IPS-NIHi7 (cell line): ENCODE measurements around the gene TFAP2E.
"Not testable (repeated sequence)": the region's sequence is repeated elsewhere in the genome, so short reads cannot be mapped to it uniquely, and the experiment has no call there.

Source experiments
- DNase-seq: peaks from one replicate; pipeline ENCODE4 v3.0.0; 2012; ENCODE audit warnings: mixed read lengths; ENCODE audit errors: extremely low spot score

The TFAP2E gene

GRCh38 chr1:35574125-35574654 is 1.1 kb downstream of the TFAP2E start:
- DNase-seq: no peak

- DNase-seq: no peak
These were observed 1.7 kb downstream of the TFAP2E start for GRCh38 chr1:35574655-35575415.

GRCh38 chr1:35575416-35575958 is 2.4 kb downstream of the TFAP2E start:
- DNase-seq: no peak

DNA sequence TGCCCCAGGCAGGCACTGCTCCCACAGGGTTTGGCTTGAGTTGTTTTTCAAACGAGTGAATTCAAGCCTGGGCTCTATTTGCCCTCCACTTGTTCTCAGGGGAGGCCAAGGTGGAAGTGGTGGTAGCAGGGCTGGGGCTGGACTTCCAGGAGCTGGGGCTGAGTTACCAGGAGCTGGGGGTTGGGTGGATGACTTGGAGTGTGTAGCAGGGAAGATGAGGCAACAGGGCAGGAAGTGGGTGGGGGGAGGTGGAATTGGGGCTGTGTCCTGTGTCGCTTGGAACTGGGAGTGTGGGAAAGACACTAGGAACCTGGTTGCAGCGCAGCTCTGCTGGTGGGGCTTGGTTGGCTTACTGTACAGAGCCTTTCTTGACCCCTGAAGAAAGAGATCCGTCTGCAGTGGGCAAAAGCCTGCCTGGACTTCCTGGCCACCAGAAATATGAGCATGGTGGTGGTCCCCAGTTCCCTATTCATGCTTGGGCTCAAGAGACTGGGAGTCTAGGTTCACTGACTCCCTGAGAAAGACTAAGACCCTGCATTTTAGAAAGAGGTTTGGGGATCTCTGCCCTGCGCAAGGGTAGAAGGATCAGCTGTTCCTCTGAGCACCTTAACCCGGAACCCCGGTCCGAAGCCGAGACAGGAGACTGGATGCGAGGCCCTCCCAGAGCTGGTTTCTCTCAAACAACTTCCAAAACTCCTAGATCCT is 3.1 kb downstream of the TFAP2E start:
- no peak for DNase-seq

GRCh38 chr1:35576766-35577070 is 3.6 kb downstream of the TFAP2E start:
- not testable (repeated sequence) for DNase-seq

GRCh38 chr1:35577071-35577998 is 4.2 kb downstream of the TFAP2E start:
- DNase-seq: no peak

GRCh38 chr1:35580949-35581388 is 7.9 kb downstream of the TFAP2E start:
- DNase-seq: no peak

DNA sequence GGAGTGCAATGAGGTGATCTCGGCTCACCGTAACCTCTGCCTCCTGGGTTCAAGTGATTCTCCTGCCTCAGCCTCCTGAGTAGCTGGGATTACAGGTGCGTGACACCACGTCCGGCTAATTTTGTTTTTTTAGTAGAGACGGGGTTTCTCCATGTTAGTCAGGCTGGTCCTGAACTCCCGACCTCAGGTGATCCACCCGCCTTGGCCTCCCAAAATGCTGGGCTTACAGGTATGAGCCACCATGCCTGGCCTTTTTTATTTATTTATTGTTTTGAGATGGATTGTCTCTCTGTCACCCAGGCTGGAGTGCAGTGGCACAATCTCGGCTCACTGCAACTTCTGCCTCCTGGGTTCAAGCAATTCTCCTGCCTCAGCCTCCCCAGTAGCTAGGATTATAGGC is 8.5 kb downstream of the TFAP2E start:
- DNase-seq: not testable (repeated sequence)

GRCh38 chr1:35585281-35585680 is 12.2 kb downstream of the TFAP2E start:
- no peak for DNase-seq

DNA sequence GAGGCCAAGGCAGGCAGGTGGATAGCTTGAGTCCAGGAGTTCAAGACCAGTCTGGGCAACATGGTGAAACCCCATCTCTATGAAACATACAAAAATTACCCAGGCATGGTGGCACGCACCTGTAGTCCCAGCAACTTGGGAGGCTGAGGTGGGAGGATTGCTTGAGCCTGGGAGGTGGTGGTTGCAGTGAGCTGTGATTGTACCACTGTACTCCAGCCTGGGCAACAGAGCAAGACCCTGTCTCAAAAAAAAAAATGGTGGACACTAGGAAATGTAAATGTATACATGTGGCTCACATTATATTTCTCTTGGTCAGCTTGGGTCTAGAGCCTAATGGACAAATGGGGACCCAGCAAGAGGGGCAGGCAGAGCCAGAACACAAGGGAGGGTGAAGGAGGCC is 12.7 kb downstream of the TFAP2E start:
- not testable (repeated sequence) for DNase-seq

- no peak for DNase-seq
These were observed 13.7 kb downstream of the TFAP2E start for GRCh38 chr1:35586808-35587207.

DNA sequence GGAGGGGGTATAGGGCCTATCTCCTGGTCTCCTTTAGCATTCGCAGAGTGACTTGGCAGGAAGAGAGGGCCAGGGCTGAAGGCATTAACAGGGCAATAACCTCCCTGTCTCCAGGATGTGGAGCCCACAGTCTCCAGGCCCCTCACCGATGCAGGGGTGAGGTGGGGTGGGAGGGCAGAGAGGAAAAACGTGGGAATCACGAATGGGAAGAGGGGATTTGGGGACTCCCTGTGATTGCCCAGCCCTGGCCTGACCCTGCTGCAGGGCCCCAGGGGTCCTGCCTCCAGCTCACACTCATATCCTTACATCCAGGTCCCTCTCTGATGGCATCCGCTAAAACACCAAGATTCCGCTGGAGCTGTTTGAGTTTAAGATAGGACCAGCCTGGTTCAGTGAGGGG is 14.6 kb downstream of the TFAP2E start:
- no peak for DNase-seq

GRCh38 chr1:35588197-35588910 is 15.2 kb downstream of the TFAP2E start:
- DNase-seq: no peak

DNA sequence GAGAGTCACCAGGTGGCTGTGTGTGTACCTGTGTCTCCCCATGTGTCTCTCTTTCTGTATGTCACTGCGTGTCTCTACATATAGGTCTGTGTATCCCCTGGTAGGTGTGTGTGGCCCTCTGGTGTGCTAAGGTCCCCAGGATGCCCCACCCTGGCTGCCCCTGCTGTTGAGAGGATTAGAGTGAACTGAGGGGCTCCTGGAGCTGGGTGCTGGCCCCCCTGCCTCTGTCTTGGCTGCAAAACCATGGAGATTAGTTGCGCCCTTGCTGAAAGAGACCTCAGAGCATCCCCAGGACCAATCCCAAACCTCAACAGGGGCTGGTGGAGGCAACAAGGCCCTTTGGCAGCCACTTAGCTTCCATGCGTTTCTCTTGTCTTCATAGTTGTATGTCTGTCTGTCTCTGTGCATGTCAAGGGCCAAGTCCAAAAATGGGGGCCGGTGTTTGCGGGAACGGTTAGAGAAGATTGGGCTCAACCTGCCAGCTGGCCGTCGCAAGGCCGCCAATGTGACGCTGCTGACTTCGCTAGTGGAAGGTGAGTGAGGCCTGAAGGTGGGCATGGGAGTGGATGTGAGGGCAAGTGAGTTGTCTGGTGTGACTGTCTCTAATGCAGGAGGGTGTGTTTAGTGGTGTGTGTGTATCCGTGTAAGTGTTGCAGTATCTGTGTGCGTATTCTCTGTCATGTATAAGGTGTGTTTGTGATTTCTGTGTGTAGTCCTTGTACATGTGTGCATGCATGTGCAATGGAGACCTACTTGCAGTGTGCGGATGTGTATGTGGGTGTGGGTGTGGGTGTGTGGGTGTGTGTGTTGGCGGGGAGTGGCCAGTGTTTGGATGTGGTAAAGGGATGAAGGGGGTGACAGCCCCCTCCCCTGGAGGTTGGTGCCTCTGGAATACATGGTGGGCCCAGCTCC is 16.7 kb downstream of the TFAP2E start:
- no peak for DNase-seq

DNA sequence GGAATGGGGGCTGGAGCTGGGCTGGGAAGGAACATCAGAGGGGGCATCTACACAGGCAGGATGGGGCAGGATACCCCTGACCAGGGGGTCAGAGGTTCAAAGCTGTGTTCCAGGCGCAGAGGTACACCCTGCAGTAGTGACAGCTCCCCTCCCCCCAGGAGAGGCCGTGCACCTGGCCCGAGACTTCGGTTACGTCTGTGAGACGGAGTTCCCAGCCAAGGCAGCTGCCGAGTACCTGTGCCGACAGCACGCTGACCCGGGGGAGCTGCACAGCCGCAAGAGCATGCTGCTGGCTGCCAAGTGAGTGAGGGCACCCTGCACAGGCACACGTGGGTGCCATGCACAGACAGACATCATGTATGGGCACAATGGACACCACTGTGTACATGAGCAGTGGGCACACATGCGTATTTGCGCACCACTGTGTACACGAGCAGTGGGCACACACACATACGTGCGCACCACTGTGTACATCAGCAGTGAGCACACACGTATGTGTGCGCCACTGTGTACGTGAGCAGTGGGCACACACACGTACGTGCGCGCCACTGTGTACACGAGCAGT is 17.4 kb downstream of the TFAP2E start:
- DNase-seq: no peak

DNA sequence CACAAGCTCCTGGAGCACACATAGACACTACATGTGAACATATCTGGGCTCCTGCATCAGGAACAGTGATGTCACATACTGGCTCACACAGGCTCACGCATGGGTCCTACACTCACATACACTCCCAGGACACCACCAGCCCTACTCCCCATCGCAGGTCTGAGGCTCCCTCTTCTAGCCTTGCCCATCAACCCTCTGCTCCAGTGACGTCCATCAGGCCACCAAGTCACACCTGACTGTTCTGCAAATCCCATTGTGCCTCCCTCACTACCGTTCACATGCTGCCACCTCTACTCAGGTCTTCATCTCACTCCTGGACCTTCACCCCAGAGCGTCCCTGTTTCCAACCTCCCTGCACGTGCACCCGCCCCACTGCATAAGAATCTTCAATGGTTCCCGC is 18.1 kb downstream of the TFAP2E start:
- DNase-seq: no peak

- no peak for DNase-seq
These were observed 20.1 kb downstream of the TFAP2E start for GRCh38 chr1:35592991-35593769.

DNA sequence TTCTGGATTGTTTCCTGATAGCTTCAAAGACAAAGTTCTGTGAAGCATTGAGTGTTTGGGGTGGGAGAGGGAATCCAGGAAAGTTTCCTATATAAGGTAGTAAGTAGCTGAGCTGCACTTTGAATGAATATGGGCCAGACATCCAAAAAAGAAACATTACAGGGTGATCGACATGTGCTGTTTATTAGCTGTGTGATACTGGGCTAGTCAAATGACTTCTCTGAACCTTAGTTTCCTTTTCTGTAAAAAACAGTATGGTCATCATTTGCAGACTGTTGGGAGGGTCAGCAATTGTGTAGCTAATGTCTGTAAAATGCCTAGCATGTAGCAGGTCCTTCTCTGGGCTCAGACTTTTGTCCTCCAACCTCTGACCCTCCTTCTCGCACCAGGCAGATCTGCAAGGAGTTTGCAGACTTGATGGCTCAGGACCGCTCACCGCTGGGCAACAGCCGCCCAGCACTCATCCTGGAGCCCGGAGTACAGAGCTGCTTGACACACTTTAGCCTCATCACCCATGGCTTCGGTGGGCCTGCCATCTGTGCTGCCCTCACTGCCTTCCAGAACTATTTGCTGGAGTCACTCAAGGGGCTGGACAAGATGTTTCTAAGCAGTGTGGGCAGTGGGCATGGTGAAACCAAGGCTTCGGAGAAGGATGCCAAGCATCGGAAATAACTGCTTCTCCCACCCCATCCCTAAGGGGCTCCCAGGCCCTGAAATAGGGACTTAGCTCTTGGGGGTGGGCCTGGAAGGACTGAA is 21.1 kb downstream of the TFAP2E start:
- DNase-seq: no peak
